Spleen (tissue), 7 donors: ENCODE results near the gene IL17F.

Experiments
- CTCF ChIP-seq, 11 experiments: fragments of 200-600 bp in 7 of 11; fragments of 450-650 bp in 4 of 11; sonication (generic) in 4 of 11; IDR thresholded peaks in 8 of 11; conservative IDR thresholded peaks in 3 of 11; 1 replicate in 7 of 11; 2 replicates in 4 of 11; pipeline versions ENCODE4 v1.4.0 to v1.8.0; 2016 to 2021; ENCODE audit warnings: antibody characterized with exemption in 11 of 11, inconsistent platforms in 4 of 11, mild to moderate bottlenecking in 1 of 11
- POLR2A ChIP-seq, 3 donors: fragments of 450-650 bp; IDR thresholded peaks; one replicate each; pipeline ENCODE4 v1.5.1; 2017; ENCODE audit warnings: antibody characterized with exemption in 3 of 3, mild to moderate bottlenecking in 1 of 3
- POLR2AphosphoS5 ChIP-seq, 3 donors: sonication (generic); formaldehyde crosslinking; IDR thresholded peaks; one replicate each; pipeline ENCODE4 v1.5.1; 2017; ENCODE audit warnings: antibody characterized with exemption in 3 of 3
- donor health status: DM: no; HTN: no; CAD: no; lungs with moderate emphysema.
- donor health status: DM: no; HTN: no; CAD: no.
- donor health status: DM: no; HTN: no; CAD: no.

- no peak for TF ChIP-seq POLR2A (IDR thresholded peaks at IDR 0.05)
- no peak for TF ChIP-seq CTCF (IDR thresholded peaks at IDR 0.05 in 8 of 11, conservative IDR thresholded peaks at IDR 0.05 in 3 of 11)
- TF ChIP-seq POLR2AphosphoS5 (IDR thresholded peaks at IDR 0.05): no peak
Measured at GRCh38 chr6:52255434-52255833, 11.1 kb upstream of the IL17F start.
